GM19035 (cell line): Measurements from ENCODE around the gene INPP5A.

Experiments used
- ATAC-seq: cut with Tn5 transposase; IDR thresholded peaks from one replicate; pipeline ENCODE4 v1.9.1; 2021; ENCODE audit not compliant: unreplicated experiment

INPP5A gene

DNA sequence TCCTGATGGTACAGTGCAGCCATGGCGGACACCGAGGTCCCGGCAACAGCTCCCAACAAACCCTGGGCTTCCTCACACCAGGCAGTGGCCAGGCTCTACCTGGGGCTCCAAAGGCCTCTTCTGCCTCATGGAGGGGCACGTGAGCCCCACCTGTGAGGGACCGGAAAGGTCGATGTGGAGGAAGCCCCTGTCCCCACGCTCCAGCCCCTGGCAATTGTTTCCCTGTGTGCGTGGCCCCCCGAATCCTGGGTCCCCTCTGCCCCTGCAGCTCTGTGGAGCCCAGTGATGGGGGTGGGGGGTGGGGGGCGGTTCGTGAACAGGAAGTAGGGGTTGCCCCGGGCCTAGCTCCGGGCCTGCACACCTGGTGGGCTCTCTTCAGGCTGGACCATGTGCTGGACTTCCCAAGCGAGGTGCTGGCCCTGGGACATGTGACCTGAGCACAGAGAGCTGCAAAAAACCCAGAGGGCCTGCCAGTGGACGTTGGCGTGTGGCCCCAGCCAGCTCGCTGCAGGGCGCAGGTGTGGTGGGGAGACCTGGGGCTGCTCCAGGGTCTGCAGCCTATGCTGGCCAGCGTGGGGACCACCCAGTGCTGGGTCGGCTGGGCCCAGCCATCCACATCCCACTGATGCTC, 72.6 kb downstream of the INPP5A start:
- no peak for ATAC-seq

DNA sequence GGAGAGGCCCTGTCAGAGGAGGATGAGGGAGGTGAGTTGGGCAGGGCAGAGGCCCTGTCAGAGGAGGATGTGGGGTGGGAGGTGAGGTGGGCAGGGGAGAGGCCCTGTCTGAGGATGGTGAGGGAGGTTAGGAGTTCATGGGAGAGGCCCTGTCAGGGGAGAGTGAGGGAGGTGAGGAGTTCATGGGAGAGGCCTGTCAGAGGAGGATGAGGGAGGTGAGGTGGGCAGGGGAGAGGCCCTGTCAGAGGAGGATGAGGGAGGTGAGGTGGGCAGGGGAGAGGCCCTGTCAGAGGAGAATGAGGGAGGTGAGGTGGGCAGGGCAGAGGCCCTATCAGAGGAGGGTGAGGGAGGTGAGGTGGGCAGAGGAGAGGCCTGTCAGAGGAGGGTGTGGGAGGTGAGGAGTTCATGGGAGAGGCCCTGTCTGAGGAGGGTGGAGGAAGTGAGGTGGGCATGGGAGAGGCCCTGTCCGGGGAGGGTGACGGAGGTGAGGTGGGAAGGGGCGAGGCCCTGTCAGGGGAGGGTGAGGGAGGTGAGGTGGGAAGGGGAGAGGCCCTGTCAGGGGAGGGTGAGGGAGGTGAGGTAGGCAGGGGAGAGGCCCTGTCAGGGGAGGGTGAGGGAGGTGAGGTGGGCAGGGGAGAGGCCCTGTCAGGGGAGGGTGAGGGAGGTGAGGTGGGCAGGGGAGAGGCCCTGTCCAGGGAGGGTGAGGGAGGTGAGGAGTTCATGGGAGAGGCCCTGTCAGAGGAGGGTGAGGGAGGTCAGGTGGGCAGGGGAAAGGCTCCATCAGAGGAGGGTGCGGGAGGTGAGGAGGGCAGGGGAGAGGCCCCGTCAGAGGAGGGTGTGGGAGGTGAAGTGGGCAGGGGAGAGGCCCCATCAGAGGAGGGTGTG, 73.7 kb downstream of the INPP5A start:
- ATAC-seq, result no peak

DNA sequence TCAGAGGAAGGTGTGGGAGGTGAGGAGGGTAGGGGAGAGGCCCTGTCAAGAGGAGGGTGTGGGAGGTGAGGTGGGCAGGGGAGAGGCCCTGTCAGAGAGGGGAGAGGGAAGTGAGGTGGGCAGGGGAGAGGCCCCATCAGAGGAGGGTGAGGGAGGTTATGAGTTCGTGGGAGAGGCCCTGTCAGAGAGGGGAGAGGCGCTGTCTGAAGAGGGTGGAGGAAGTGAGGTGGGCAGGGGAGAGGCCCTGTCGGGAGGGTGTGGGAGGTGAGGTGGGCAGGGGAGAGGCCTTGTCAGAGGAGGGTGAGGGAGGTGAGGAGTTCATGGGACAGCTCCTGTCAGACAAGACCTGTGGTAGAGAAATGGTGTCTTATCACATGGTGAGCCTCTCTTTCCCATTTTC, 74.4 kb downstream of the INPP5A start:
- ATAC-seq, result no peak

DNA sequence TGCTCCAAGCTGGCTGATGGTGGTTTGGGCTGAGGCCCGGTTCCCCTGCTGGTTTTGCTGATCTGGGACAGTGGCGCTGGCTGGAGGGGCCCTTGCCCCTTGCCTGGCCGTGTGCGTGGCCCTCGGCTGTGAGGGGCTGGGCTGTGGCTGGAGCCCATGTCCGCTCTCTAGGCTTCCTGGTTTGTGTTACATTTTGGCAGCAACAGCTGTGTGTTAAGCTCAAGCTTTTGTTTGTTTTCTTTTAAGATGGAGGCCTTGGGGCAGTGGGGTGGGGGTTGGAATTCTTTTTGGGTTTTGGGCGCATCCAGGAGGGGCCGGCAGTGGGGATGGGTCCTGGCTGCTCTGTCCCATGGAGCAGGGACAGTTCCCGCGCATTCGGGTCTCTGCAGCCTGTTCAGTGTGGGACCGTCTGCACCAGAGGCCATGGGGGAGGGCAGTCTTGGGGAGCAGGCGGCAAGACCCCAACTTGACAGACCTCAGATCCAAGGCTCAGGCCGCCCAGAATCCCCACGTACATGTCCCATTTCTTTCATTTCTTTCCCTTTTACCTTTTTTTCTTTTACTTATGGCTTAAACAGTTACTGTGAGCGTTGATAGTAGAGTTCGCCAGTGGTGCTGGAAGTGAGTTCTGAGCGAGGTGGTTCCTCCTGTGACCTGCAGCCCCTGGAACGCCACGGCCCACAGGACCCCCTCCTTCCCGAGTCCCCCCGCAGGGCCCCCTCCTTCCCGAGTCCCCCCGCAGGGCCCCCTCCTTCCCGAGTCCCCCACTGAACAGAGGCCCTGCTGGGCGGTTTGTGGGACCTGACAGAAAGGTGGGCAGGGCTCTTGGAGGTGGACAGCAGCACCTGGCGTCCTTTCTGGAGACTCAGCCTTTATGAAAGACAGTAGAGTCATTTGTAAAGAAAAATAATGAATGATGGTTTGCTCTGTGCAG, 75.3 kb downstream of the INPP5A start:
- ATAC-seq, result no peak

DNA sequence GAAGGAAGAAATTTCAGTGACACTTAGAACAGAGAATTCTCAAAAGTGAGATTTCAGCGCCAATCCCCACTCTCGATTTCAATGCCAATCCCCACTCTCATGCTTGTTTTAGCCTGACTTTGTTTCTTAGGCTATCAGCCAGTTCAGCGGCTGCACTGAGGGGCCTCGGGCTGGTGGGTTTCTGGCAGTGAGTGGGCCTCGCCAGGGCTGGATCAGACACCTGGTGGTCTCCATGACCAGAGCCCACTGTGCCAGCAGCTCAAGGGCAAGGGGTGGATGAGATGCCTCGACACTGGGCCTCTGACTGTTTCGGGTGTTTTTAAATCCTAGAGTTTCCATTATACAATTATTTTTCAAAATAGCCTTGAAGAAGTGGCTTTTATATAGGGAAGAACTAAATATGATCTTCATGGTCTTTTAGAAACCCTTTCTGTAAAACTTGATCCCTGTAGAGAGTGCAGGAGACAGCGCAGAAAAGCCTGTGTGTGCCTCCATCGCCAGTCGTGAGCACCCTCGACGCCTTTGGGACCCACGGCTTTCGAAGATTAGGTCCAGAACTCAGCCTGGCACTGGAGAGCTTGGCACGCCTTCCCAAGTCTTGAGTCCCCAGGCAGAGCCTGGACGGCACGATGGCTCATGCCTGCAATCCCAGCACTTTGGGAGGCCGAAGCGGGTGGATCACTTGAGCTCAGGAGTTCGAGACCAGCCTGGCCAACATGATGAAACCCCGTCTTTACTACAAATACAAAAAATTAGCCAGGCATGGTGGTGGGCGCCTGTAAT, 76.2 kb downstream of the INPP5A start:
- no peak for ATAC-seq

DNA sequence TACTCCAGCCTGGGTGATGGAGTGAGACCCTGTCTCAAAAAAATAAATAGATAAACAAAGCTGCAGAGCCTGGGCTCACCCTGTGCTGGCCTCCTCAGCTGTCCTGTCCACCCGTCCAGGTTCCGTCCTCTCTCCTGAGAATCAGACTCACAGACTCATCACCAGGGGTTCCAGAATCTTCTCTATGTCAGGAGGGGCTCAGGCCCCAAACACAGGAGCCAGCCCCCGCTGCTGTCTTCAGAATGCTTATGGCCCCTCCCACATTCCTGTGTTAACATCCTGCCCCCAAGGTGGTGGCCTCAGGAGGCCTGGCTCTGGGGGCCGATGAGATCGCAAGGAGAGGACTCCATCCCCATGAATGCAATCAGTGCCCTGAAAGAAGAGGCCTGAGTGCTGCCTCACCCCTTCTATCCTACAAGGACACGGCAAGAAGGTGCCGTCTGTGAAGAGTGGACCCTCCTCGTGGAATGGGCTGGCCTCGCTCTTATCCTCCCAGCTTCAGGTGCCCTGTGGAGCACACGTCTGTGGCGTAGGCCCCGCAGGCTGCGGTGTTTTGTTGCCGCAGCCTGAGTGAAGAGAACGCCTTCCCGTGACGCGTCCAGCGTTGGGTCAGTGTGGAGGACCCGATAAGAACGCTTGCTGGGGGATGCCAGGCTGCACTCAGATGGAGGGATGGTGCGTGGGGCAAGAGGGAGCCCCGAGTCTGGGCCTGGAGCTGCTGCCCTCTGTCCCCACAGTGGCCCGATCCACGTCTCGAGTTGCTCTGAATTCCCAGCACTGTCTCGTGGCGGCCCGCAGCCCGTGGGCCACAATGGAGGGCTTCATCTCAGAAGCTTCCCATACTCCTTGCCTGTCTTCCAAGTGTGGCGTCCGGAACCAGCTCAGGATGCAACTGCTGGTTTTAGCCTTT, 77.1 kb downstream of the INPP5A start:
- no peak for ATAC-seq

DNA sequence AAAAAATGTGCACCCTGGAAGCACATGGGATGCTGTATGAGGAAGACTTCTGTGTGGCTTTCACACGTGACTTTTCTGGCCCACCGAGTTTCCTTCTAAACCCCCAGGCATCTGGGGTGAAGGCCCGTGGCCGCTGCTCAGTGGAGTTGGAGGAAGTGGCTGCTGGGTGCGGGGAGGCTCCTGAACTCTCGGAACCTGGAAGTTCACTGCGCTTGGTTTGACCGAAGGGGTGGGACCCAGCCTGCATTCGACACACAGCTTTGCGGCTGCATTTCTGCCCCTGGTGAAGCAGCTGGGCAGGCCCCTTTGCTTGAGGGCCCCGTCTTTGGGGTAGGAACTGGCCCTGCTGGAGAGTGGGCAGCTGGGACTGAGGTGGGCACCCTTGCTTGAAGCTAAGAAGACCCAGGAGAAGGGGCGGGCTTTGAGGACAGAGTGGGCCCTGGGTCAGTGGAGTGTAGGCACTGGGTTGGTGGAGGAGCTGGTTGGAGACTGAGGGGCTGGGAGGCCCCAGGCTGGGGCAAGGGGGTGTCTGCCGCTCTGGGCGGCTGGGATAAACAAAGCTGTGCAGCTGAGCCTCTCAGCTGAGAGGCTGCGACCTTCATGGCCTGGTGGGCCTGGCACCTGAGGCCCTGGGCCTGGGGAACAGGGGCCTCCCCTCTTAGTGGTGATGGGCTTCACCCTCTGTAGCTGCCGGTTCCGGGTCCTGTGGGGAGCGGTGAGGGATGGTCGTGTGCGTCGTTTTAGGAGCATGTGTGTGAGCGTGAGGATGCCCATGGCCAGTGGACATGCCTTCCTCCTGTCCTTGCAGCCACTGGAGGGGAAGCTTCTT, 78.0 kb downstream of the INPP5A start:
- ATAC-seq, result no peak

DNA sequence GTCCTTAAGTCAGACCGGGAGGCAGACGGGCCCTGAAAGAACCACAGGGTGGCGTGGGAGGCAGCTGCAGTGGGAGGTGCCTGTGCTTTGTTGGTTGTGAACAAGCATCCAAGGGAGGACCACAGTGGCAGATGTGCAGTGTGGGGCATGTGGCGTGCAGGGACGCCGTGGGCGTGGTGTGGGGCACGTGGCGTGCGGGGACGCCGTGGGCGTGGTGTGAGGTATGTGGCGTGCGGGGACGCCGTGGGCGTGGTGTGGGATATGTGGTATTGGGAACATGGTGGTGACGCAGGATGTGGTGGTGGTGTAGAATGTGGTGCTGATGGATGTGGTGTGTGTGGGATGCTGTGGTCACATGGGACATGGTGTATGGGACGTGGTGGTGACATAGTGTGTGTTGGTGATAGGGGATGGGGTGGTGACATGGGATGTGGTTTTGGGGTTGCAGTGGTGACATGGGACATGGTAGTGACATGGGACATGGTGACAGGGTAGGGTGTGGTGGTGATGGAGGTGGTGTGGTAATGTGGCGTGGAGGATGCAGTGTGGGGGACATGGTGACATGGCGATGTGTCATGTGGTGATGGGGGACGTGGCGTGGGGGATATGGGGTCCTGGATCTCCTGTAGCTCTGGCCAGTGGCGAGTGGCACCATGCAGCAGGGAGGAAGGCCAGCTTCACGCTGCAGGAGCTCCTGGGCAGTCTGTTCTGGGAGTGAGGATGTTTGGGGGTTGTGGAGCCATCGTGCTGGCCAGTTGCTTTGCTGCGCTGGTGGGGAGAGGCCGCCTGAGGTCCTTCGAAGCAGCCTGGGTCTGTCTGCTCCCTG, 78.8 kb downstream of the INPP5A start:
- no peak for ATAC-seq

DNA sequence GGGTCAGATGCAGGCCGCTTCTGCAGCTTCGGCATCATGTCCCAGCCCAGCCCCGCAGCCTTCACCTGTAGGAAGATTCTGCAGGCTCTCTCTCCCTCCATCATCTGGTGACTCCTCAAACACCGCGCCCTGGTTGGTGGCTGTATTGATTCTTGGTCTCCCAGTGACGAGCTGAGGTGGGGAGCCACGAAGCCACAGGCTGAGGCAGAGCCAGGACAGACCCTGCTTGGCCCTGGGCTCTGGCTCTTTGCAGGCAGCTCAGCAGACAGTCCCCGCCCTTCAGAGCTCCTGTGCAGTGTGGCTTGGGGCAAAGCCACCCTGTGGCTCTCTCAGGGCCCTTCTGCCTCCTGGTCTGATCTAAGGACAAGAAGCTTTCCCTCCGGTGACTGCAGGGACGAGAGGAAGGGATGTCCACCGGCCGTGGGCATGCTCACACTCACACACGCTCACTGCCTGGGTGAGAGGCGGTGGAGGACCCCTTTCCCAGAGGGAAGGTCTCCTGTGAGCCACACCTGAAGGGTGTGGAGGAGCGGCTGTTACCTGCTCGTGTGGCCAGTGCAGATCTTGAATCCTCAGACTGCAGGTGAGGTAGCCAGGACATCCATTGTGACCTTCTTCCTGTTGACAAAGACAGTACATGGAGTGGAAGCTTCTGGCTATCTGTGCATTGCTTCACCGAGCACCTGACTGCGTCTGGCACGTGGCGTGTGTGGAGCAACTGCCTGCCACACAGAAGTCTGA, 79.6 kb downstream of the INPP5A start:
- no peak for ATAC-seq

DNA sequence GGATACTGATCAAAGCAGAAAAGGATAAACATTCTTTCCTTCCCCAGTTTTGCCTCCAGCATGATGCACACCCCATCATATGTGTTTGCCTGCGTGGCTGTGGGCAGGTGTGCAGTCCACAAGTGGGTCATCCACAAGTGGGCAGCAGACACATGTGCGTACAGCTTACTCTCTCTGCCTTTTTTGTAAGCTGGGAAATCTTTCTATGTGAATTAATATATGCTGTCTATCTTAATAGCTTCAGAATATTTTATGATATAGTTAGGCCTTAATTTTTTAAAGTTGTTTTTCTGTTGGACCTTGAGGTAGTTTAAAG, 80.1 kb downstream of the INPP5A start:
- no peak for ATAC-seq

DNA sequence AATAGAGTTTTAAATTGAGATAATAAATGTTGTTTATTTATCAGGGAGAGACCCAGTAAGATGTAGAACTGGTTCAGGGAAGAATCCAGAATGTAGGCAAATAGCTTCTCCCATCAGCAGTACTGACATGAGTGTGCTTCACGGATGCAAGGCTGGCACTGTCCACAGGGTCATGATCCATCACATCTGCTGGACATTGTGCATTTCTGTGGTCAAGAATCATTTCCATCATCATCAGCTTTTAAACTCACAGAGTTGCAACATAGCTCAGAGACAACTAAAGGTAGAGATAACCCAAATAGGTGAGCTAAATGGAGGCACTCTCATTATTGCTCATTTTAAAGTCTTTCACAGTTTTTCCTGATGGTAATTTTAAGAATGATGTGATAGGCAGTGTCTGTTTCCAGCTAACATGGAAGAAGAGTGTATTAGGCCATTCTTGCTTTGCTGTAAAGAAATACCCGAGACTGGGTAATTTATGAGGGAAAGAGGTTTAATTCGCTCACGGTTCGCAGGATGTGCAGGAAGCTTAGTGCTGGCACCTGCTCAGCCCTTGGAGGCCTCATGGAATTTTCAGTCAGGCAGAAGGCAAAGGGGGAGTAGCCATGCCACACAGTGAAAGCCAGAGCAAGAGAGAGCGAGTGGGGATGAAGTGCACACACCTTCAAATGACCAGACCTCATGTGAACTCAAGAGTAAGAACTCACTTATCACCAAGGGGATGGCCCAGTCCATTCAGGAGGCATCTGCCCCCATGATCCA, 80.8 kb downstream of the INPP5A start:
- no peak for ATAC-seq

DNA sequence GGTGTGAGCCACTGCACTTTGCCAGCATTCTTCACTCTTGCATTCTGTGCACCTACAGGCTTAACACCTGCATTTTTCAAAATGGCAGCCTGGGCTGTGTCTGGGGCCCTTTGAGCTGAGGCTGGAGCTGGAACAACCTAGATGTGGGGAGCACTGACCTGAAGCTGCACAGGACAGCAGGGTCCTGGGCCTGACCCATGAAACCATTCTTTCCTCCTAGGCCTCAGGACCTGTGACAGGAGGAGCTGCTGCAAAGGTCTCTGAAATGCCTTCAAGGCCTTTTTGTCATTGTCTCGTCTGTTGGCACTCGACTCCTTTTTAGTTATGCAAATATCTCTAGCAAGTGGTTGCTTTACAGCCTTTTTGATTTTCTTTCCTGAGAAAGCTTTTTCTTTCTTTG, 82.3 kb downstream of the INPP5A start:
- ATAC-seq, result no peak

DNA sequence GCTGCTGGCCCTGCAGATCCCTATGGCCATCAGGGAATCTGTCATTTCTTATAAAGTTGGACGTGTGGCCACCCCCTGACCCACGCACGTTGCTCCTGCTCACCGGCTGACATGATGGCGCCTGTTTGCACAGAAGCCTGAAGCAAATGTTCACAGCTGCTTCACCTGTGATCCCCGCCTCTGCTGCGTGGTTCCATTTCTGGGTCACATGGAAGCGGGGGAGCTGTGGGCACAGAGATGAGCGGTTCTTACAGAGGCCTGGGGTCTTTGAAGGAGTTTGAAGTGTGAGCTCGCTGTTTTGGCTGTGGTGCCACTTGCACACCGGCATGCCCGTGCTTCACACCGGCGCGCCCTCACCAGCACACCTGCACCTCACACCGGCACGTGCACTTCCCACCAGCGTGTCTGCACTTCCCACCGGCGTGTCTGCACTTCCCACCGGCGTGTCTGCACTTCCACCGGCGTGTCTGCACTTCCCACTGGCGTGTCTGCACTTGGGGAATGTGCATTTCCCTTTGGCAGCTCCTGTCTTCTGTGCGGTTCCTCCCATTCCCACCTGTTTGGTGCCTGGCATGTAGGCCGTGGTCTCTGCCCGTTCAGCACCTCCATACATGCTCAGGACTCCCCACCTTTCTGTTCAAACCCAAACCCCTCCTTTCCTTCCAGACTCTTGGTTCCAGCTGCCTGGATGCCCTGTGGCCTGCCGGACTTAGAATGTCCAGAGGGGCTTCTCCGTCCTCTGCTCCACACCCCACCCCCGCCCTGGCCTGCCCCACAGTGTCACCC, 86.7 kb downstream of the INPP5A start:
- no peak for ATAC-seq

DNA sequence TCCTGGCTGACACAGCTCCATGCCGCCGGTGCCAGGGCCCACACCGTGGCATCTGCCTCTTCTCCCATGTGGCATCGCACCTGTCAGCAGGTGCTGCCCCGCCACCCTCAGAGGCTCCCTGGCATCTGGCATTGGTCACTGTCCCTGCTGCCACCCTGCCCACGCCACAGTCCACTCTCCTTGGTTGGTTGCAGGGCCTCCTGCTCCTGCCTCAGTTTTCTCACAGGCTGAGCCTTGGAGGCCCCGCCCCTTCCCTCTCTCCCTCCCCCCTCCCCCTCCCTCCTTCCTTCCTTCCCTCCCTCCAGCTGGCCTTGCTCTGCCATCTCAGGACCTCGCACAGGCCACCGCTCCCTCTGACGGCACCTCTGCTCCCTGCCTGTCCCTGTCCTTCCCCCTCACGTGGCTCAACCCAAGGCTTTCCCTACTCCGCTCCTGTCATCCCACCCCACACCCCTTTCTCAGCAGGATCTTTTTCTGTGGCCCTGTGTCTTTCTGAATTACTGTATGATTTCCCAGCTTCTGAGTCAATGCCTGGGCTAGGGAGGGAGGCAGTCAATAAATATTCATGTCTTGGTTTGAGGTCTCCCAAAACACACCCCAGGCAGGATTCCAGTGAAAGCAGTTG, 87.4 kb downstream of the INPP5A start:
- no peak for ATAC-seq

DNA sequence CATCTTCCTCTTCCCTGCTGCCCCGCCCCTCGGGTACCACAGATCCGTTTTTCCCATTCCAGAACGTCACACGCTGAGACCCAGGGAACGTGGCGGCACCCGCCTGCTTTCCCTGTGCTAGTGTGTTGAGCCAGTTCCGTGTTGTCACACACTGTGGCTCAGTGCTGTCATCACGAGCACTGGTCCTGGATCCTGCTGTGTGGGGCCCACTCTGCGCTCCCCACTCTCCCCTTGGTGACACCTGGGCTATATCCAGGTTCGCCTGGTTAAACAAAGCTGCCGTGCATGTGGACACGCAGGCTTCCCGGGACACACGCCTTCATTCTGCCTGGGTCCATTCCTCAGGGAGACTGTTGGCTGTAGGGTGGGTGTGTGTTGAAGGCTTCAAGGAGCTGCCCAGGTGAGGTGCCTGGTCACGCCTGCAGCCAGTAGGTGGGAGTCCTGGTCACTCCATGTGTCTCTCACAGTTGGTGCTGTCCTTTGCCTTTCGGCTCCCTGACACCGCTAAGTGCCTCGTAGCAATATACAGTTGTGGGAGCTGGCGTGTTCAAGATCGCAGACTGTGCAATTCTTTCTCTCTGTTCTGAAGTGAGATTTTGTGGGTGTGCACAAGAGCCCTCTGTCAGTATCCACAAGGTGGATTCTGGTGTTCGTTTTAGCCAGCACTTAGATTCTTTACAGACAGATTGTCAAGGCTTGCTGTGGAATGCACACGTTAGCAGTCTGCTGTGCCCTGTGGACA, 88.6 kb downstream of the INPP5A start:
- no peak for ATAC-seq
